ENCODE results near the gene MRPL21. TPM values are rescaled to one million over a fixed set of nuclear protein-coding genes. Genes with fewer than 3 reads are reported as not detected.

MRPL21 gene
- total RNA-seq, 2 donors from 2014 or later = 63.2 to 87.3 TPM

GRCh38 chr11:68929706-68930570 is 26.3 kb upstream of the MRPL21 start:
- H3K4me3 ChIP-seq = no peak overlapping the region
- H3K27ac ChIP-seq = no peak overlapping the region
- DNase-seq (ENCODE audit: low spot score) = no peak
- H3K9me3 ChIP-seq = peaks cover 7 to 19% of the 10 kb centered on the region in 2 donors
- H3K27me3 ChIP-seq = no peaks in the 10 kb centered on the region
- H3K4me1 ChIP-seq = peaks cover 0 to 20% of the 10 kb centered on the region in 2 donors
- TF ChIP-seq CTCF (IDR thresholded peaks at IDR 0.05) = no peak
- H3K36me3 ChIP-seq = peaks cover 61% of the 10 kb centered on the region

- no peaks in the 10 kb centered on the region for H3K27me3 ChIP-seq
- H3K36me3 ChIP-seq = peaks cover 61% of the 10 kb centered on the region
- DNase-seq (ENCODE audit: low spot score) = no peak
- no peak overlapping the region for H3K4me3 ChIP-seq
- peaks cover 7 to 25% of the 10 kb centered on the region in 2 donors for H3K9me3 ChIP-seq
- no peak overlapping the region for H3K27ac ChIP-seq
- TF ChIP-seq CTCF (IDR thresholded peaks at IDR 0.05) = no peak
- H3K4me1 ChIP-seq = peaks cover 0 to 20% of the 10 kb centered on the region in 2 donors
Measured at GRCh38 chr11:68929135-68929534, 25.5 kb upstream of the MRPL21 start.

GRCh38 chr11:68928136-68928880 is 24.7 kb upstream of the MRPL21 start:
- Histone ChIP-seq H3K9me3 (peaks cover 7 to 25% of the 10 kb centered on the region in 2 donors), H3K36me3 (peaks cover 59% of the 10 kb centered on the region), H3K27ac (no peak overlapping the region), H3K27me3 (no peaks in the 10 kb centered on the region), H3K4me1 (peaks cover 0 to 20% of the 10 kb centered on the region in 2 donors), H3K4me3 (no peak overlapping the region)
- no peak for TF ChIP-seq CTCF (IDR thresholded peaks at IDR 0.05)
- no peak for DNase-seq (ENCODE audit: low spot score)

- Histone ChIP-seq H3K4me1 (peaks cover 0 to 20% of the 10 kb centered on the region in 2 donors), H3K9me3 (peaks cover 7 to 25% of the 10 kb centered on the region in 2 donors), H3K27ac (no peak overlapping the region), H3K36me3 (peaks cover 60% of the 10 kb centered on the region), H3K4me3 (no peak overlapping the region), H3K27me3 (no peaks in the 10 kb centered on the region)
- no peak for DNase-seq (ENCODE audit: low spot score)
- TF ChIP-seq CTCF (IDR thresholded peaks at IDR 0.05) = no peak
Measured at GRCh38 chr11:68927280-68928135, 23.9 kb upstream of the MRPL21 start.

GRCh38 chr11:68925611-68926010 is 22.0 kb upstream of the MRPL21 start:
- Histone ChIP-seq H3K9me3 (peaks cover 7 to 25% of the 10 kb centered on the region in 2 donors), H3K27ac (no peak overlapping the region), H3K4me1 (peaks cover 0 to 20% of the 10 kb centered on the region in 2 donors), H3K4me3 (no peak overlapping the region), H3K36me3 (peaks cover 64% of the 10 kb centered on the region), H3K27me3 (no peaks in the 10 kb centered on the region)
- no peak for TF ChIP-seq CTCF (IDR thresholded peaks at IDR 0.05)
- DNase-seq (ENCODE audit: low spot score) = no peak
